IMR-90 (cell line): ENCODE results near the gene DSCAM. TPM values are rescaled to one million over a fixed set of nuclear protein-coding genes. Genes with fewer than 3 reads are reported as not detected.

Experiments
- ATAC-seq: fragments of 200-7000 bp; cut with Tn5 transposase; 2 replicates; pipeline ENCODE4 v1.9.1; 2020; ENCODE audit warnings: low read depth, mild to moderate bottlenecking, moderate library complexity
- BruUV-seq: library from RNA; stranded (reverse); fragments of 400-500 nt; replicated peaks from 2 replicates; lab custom pipeline; 2021; lab: Mats Ljungman, UMichigan
- CTCF ChIA-PET: fragments of 300-600 bp; formaldehyde crosslinking; extraction: SDS; loops from one replicate; lab custom pipeline; 2021; ENCODE audit warnings: antibody characterized with exemption; lab: Yijun Ruan, JAX
- POLR2A ChIA-PET: fragments of 300-600 bp; sonication (Branson Sonifier 250); formaldehyde crosslinking; loops from one replicate; lab custom pipeline; 2022; ENCODE audit warnings: antibody characterized with exemption; ENCODE audit not compliant: unreplicated experiment; lab: Charles Lee
- DNase-seq: peaks from one replicate; pipeline ENCODE4 v3.0.0; 2013
- H2AFZ ChIP-seq: replicated peaks from 2 replicates; pipeline ENCODE3; 2013; ENCODE audit warnings: low read length, mild to moderate bottlenecking; ENCODE audit not compliant: poor library complexity
- H2AK5ac ChIP-seq: 2 replicates; pipeline ENCODE4 v1.6.1; 2013; ENCODE audit warnings: low read depth, low read length, inconsistent platforms
- H2AK9ac ChIP-seq: replicated peaks from 2 replicates; pipeline ENCODE3; 2013; ENCODE audit warnings: mild to moderate bottlenecking, low read depth, low read length, moderate library complexity; ENCODE audit not compliant: poor library complexity
- H2BK120ac ChIP-seq: 2 replicates; pipeline ENCODE4 v1.6.1; 2013; ENCODE audit warnings: low read depth, low read length, inconsistent platforms
- H2BK15ac ChIP-seq: 3 replicates; pipeline ENCODE4 v1.6.1; 2013; ENCODE audit warnings: low read depth, low read length, inconsistent platforms
- H2BK20ac ChIP-seq: 2 replicates; pipeline ENCODE4 v1.6.1; 2013; ENCODE audit warnings: low read depth, mild to moderate bottlenecking, inconsistent platforms, low read length, moderate library complexity
- H2BK5ac ChIP-seq: 2 replicates; pipeline ENCODE4 v1.6.1; 2013; ENCODE audit warnings: mild to moderate bottlenecking, low read depth, low read length, inconsistent platforms; ENCODE audit not compliant: poor library complexity, severe bottlenecking
- H3K14ac ChIP-seq: replicated peaks from 2 replicates; pipeline ENCODE4 v1.6.1; 2013; ENCODE audit warnings: low read depth, low read length, inconsistent platforms
- H3K18ac ChIP-seq: 2 replicates; pipeline ENCODE4 v1.6.1; 2013; ENCODE audit warnings: low read depth, low read length, control low read depth
- H3K23ac ChIP-seq: 2 replicates; pipeline ENCODE4 v1.6.1; 2013; ENCODE audit warnings: low read depth, low read length, inconsistent platforms
- H3K27ac ChIP-seq: 2 replicates; pipeline ENCODE4 v1.5.1; 2013; ENCODE audit warnings: mild to moderate bottlenecking, control low read depth, low read length; ENCODE audit not compliant: insufficient read depth
- H3K27me3 ChIP-seq: 2 replicates; pipeline ENCODE4 v1.6.1; 2013; ENCODE audit warnings: low read length; ENCODE audit not compliant: control insufficient read depth, insufficient read depth
- H3K36me3 ChIP-seq: 2 replicates; pipeline ENCODE4 v1.6.1; 2013; ENCODE audit warnings: low read length, mixed read lengths; ENCODE audit not compliant: control insufficient read depth, insufficient read depth
- H3K4ac ChIP-seq: 2 replicates; pipeline ENCODE4 v1.6.1; 2013; ENCODE audit warnings: low read depth, low read length, inconsistent platforms
- H3K4me1 ChIP-seq: 2 replicates; pipeline ENCODE4 v1.6.1; 2013; ENCODE audit warnings: low read length, mixed read lengths; ENCODE audit not compliant: control insufficient read depth, insufficient read depth
- H3K4me2 ChIP-seq: 2 replicates; pipeline ENCODE4 v1.6.1; 2013; ENCODE audit warnings: low read depth, mild to moderate bottlenecking, control low read depth, low read length, moderate library complexity
- H3K4me3 ChIP-seq: 2 replicates; pipeline ENCODE4 v1.5.1; 2013; ENCODE audit warnings: low read depth, mild to moderate bottlenecking, control low read depth, low read length, moderate library complexity; ENCODE audit not compliant: insufficient read depth
- H3K56ac ChIP-seq: 2 replicates; pipeline ENCODE4 v1.6.1; 2013; ENCODE audit warnings: low read length, inconsistent platforms; ENCODE audit not compliant: insufficient read depth; ENCODE audit errors: extremely low read depth
- H3K79me1 ChIP-seq, 2 experiments: 2 replicates each; pipeline ENCODE4 v1.6.1; 2013; ENCODE audit warnings: low read length in 2 of 2, inconsistent platforms in 1 of 2, low read depth in 1 of 2
- H3K9ac ChIP-seq: 2 replicates; pipeline ENCODE4 v1.6.1; 2013; ENCODE audit warnings: low read depth, low read length, control low read depth
- H3K9me1 ChIP-seq: 2 replicates; pipeline ENCODE4 v1.6.1; 2013; ENCODE audit warnings: low read length, inconsistent platforms; ENCODE audit not compliant: insufficient read depth
- H3K9me3 ChIP-seq: 2 replicates; pipeline ENCODE4 v1.6.1; 2013; ENCODE audit warnings: low read length; ENCODE audit not compliant: control insufficient read depth, insufficient read depth
- H4K20me1 ChIP-seq: 2 replicates; pipeline ENCODE4 v1.6.1; 2013; ENCODE audit warnings: low read length, inconsistent platforms; ENCODE audit not compliant: insufficient read depth
- H4K5ac ChIP-seq: 2 replicates; pipeline ENCODE4 v1.6.1; 2013; ENCODE audit warnings: mild to moderate bottlenecking, low read depth, low read length, control low read depth
- H4K8ac ChIP-seq, 2 experiments: 2 replicates each; pipeline ENCODE4 v1.6.1; 2013; ENCODE audit warnings: low read depth in 2 of 2, low read length in 2 of 2, control low read depth in 1 of 2, inconsistent platforms in 1 of 2
- H4K91ac ChIP-seq: 2 replicates; pipeline ENCODE4 v1.6.1; 2013; ENCODE audit warnings: low read depth, low read length, inconsistent platforms; ENCODE audit not compliant: insufficient read depth
- BHLHE40 ChIP-seq: fragments of 150-350 bp; IDR thresholded peaks from 2 replicates; pipeline ENCODE4 v1.6.1; 2016; ENCODE audit warnings: mild to moderate bottlenecking, low read depth, low read length
- CEBPB ChIP-seq: IDR thresholded peaks from 2 replicates; pipeline ENCODE4 v1.6.1; 2012; ENCODE audit warnings: low read depth, low read length, improper control_type of control experiment
- MAFK ChIP-seq: IDR thresholded peaks from 2 replicates; pipeline ENCODE4 v1.6.1; 2012; ENCODE audit warnings: low read depth, low read length, improper control_type of control experiment
- MAZ ChIP-seq: IDR thresholded peaks from 2 replicates; pipeline ENCODE4 v1.6.1; 2012; ENCODE audit warnings: low read depth, mild to moderate bottlenecking, low read length, improper control_type of control experiment, moderate library complexity, borderline replicate concordance
- MXI1 ChIP-seq: IDR thresholded peaks from 2 replicates; pipeline ENCODE4 v1.6.1; 2012; ENCODE audit warnings: low read depth, mild to moderate bottlenecking, low read length, moderate library complexity, borderline replicate concordance
- POLR2A ChIP-seq: IDR thresholded peaks from 2 replicates; pipeline ENCODE4 v1.6.1; 2012; ENCODE audit warnings: mild to moderate bottlenecking, low read depth, low read length
- RAD21 ChIP-seq: IDR thresholded peaks from 2 replicates; pipeline ENCODE4 v1.6.1; 2012; ENCODE audit warnings: low read length, improper control_type of control experiment
- RCOR1 ChIP-seq: IDR thresholded peaks from 2 replicates; pipeline ENCODE4 v1.6.1; 2012; ENCODE audit warnings: mild to moderate bottlenecking, low read length, improper control_type of control experiment; ENCODE audit not compliant: insufficient replicate concordance
- SMC3 ChIP-seq: fragments of 150-350 bp; IDR thresholded peaks from 2 replicates; pipeline ENCODE4 v1.6.1; 2016; ENCODE audit warnings: low read depth, mild to moderate bottlenecking, antibody characterized with exemption, low read length, moderate library complexity
- USF2 ChIP-seq: fragments of 150-350 bp; IDR thresholded peaks from 2 replicates; pipeline ENCODE4 v1.6.1; 2017; ENCODE audit warnings: mild to moderate bottlenecking, antibody characterized with exemption, low read length, low read depth
- WGBS, 2 experiments: methylation state at CpG; one replicate each; pipeline versions ENCODE4 v1.1.5 to v1.1.7; 2013; ENCODE audit warnings: missing lambda C conversion rate in 2 of 2; ENCODE audit not compliant: insufficient read length in 1 of 2; ENCODE audit errors: extremely low coverage in 2 of 2; 5-methylcytosine and 5-hydroxymethylcytosine counted together
- dilution Hi-C: fragments of 300-500 bp; cut with HindIII; formaldehyde crosslinking; loops from one replicate; pipeline ENCODE4 v1.14.3; 2018; ENCODE audit warnings: low sequenced_read_pairs; ENCODE audit not compliant: unreplicated experiment
- in situ Hi-C: fragments of 300-500 bp; cut with MboI; formaldehyde crosslinking; loops from 3 replicates; pipeline ENCODE4 v1.14.3; 2019; ENCODE audit warnings: low sequenced_read_pairs, inconsistent platforms, mixed read lengths
- intact Hi-C: fragments of 100-400 bp; cut with micrococcal nuclease; formaldehyde crosslinking; loops from 2 replicates; pipeline ENCODE4 v1.10.0; 2022
- polyA plus RNA-seq, 3 experiments: library from polyadenylated mRNA; depleted of rRNA; stranded (reverse); fragments of >200 nt; gene quantifications; 2 replicates each; pipeline ENCODE4 v1.2.3, GENCODE V29; 2012; ENCODE audit warnings: low replicate concordance in 1 of 3
- total RNA-seq: library from RNA; depleted of rRNA; stranded (reverse); fragments of >200 nt; gene quantifications from 2 replicates; pipeline ENCODE4 v1.2.3, GENCODE V29; 2012

DSCAM gene
- total and polyA plus RNA-seq, 2 of the 4 experiments (the other 2 are of a cell fraction), result under 0.01 to 0.02 TPM

GRCh38 chr21:40057331-40057730 is 789.6 kb downstream of the DSCAM start:
- H3K4me2 ChIP-seq, result no peak overlapping the region
- no peaks in the 10 kb centered on the region for H3K36me3 ChIP-seq
- H4K8ac ChIP-seq, result no peak overlapping the region
- dilution Hi-C loops, result no loop called here
- DNase-seq (no peak), ATAC-seq (no peak)
- no peaks in the 10 kb centered on the region for H4K20me1 ChIP-seq
- no peak overlapping the region for H3K23ac ChIP-seq
- no peak for TF ChIP-seq POLR2A
- TF ChIP-seq RCOR1, result no peak
- no peak for TF ChIP-seq CEBPB
- no peak for TF ChIP-seq BHLHE40
- TF ChIP-seq MAZ, result no peak
- TF ChIP-seq MAFK, result no peak
- no peak for TF ChIP-seq USF2
- no peak for TF ChIP-seq RAD21
- TF ChIP-seq SMC3, result no peak
- no peak for TF ChIP-seq MXI1
- H3K14ac ChIP-seq, result no peak overlapping the region
- WGBS, 2 experiments, result 37% methylated on average over 2 of the region's 5 CpGs; no CpG with 5 or more reads in 1 of the 2 experiments
- no peak overlapping the region for H2BK120ac ChIP-seq
- ChIA-PET POLR2A (no interaction called here), CTCF (interaction anchor here (1.2 kb wide), 1 partner anchor 86 kb away, joined by 3 read pairs; no protein-coding TSS in a partner anchor)
- no peak overlapping the region for H3K4me3 ChIP-seq
- H2AK5ac ChIP-seq, result no peak overlapping the region
- no peak overlapping the region for H2BK5ac ChIP-seq
- H2BK15ac ChIP-seq, result no peak overlapping the region
- in situ Hi-C loops, result no loop called here
- H3K4ac ChIP-seq, result no peak overlapping the region
- no peaks in the 10 kb centered on the region for H3K79me1 ChIP-seq
- no peaks in the 10 kb centered on the region for H3K4me1 ChIP-seq
- no peak overlapping the region for H3K27ac ChIP-seq
- no TSS peak for BruUV-seq
- no peak overlapping the region for H2AFZ ChIP-seq
- intact Hi-C loops, result no loop called here
- peaks cover 22% of the 10 kb centered on the region for H3K9me3 ChIP-seq
- no peak overlapping the region for H2AK9ac ChIP-seq
- H3K18ac ChIP-seq, result no peak overlapping the region
- H4K91ac ChIP-seq, result no peak overlapping the region
- H3K56ac ChIP-seq, result no peak overlapping the region
- no peaks in the 10 kb centered on the region for H3K9me1 ChIP-seq
- H4K5ac ChIP-seq, result no peak overlapping the region
- no peak overlapping the region for H3K9ac ChIP-seq
- no peak overlapping the region for H2BK20ac ChIP-seq
- no peaks in the 10 kb centered on the region for H3K27me3 ChIP-seq
